SK-N-SH treated with all-trans-retinoic acid at 6 μM for 48 hours (cell line): ENCODE measurements around the gene MT2A.

Source experiments
- ATAC-seq: fragments of 200-7000 bp; cut with Tn5 transposase; 3 replicates; pipeline ENCODE4 v1.9.1; 2020; ENCODE audit warnings: mild to moderate bottlenecking, moderate library complexity
- ARNTL ChIP-seq: fragments of 450-650 bp; formaldehyde crosslinking; IDR thresholded peaks from 2 replicates; pipeline ENCODE4 v1.5.0; 2020; ENCODE audit warnings: low read depth, mild to moderate bottlenecking, moderate library complexity, borderline replicate concordance
- CSDC2 ChIP-seq: fragments of 250-450 bp; sonication (Bioruptor Pico); IDR thresholded peaks from 2 replicates; pipeline ENCODE4 v1.5.0; 2020; ENCODE audit warnings: mild to moderate bottlenecking, moderate library complexity
- ESRRG ChIP-seq: fragments of 250-450 bp; sonication (Bioruptor Pico); IDR thresholded peaks from 2 replicates; pipeline ENCODE4 v1.6.1; 2021; ENCODE audit warnings: mild to moderate bottlenecking
- GLIS3 ChIP-seq: fragments of 250-450 bp; sonication (Bioruptor Pico); IDR thresholded peaks from 2 replicates; pipeline ENCODE4 v1.5.0; 2020; ENCODE audit warnings: mild to moderate bottlenecking, moderate library complexity
- ISL1 ChIP-seq: fragments of 250-450 bp; sonication (Bioruptor Pico); IDR thresholded peaks from 2 replicates; pipeline ENCODE4 v2.1.2; 2022; ENCODE audit warnings: mild to moderate bottlenecking, moderate library complexity
- OSR1 ChIP-seq: fragments of 250-450 bp; sonication (Bioruptor Pico); IDR thresholded peaks from 2 replicates; pipeline ENCODE4 v1.8.0; 2022; ENCODE audit warnings: moderate library complexity, mild to moderate bottlenecking, inconsistent platforms
- PATZ1 ChIP-seq: fragments of 250-450 bp; sonication (Bioruptor Pico); IDR thresholded peaks from 2 replicates; pipeline ENCODE4 v1.8.0; 2020; ENCODE audit warnings: mild to moderate bottlenecking, moderate library complexity, borderline replicate concordance
- POU6F1 ChIP-seq: fragments of 250-450 bp; sonication (Bioruptor Pico); IDR thresholded peaks from 2 replicates; pipeline ENCODE4 v1.8.0; 2021; ENCODE audit warnings: low read depth, mild to moderate bottlenecking, moderate library complexity, borderline replicate concordance
- PPARA ChIP-seq: fragments of 250-450 bp; sonication (Bioruptor Pico); IDR thresholded peaks from 2 replicates; pipeline ENCODE4 v1.5.0; 2020; ENCODE audit warnings: mild to moderate bottlenecking, borderline replicate concordance
- RARB ChIP-seq: fragments of 250-450 bp; sonication (Bioruptor Pico); IDR thresholded peaks from 2 replicates; pipeline ENCODE4 v1.8.0; 2021; ENCODE audit warnings: mild to moderate bottlenecking, moderate library complexity
- SNAI2 ChIP-seq: fragments of 250-450 bp; sonication (Bioruptor Pico); IDR thresholded peaks from 2 replicates; pipeline ENCODE4 v1.5.0; 2020; ENCODE audit warnings: mild to moderate bottlenecking, moderate library complexity
- TOX ChIP-seq: fragments of 250-450 bp; sonication (Bioruptor Pico); IDR thresholded peaks from 2 replicates; pipeline ENCODE4 v1.8.0; 2021; ENCODE audit warnings: mild to moderate bottlenecking, moderate library complexity, borderline replicate concordance
- TSHZ2 ChIP-seq: fragments of 250-450 bp; sonication (Bioruptor Pico); IDR thresholded peaks from 2 replicates; pipeline ENCODE4 v1.5.0; 2020; ENCODE audit warnings: mild to moderate bottlenecking, moderate library complexity
- ZC3H10 ChIP-seq: fragments of 250-450 bp; sonication (Bioruptor Pico); IDR thresholded peaks from 2 replicates; pipeline ENCODE4 v1.5.1; 2021; ENCODE audit warnings: mild to moderate bottlenecking, moderate library complexity
- ZFP3 ChIP-seq: fragments of 250-450 bp; sonication (Bioruptor Pico); IDR thresholded peaks from 2 replicates; pipeline ENCODE4 v1.5.0; 2020; ENCODE audit warnings: mild to moderate bottlenecking, moderate library complexity
- ZNF70 ChIP-seq: fragments of 450-650 bp; formaldehyde crosslinking; IDR thresholded peaks from 2 replicates; pipeline ENCODE4 v1.5.0; 2020; ENCODE audit warnings: mild to moderate bottlenecking, moderate library complexity
- ZNF8 ChIP-seq: fragments of 450-650 bp; formaldehyde crosslinking; IDR thresholded peaks from 2 replicates; pipeline ENCODE4 v1.5.0; 2020; ENCODE audit warnings: mild to moderate bottlenecking, moderate library complexity
- TF ChIP-seq, protein P1 (sequence below): fragments of 250-450 bp; sonication (Bioruptor Pico); IDR thresholded peaks from 2 replicates; pipeline ENCODE4 v1.5.1; 2020; ENCODE audit warnings: low read depth, mild to moderate bottlenecking, moderate library complexity

MT2A gene

GRCh38 chr16:56608043-56608875 is at the start of gene MT2A:
Gene MT2A, plus strand, starts transcription at chr16:56608584. Its CDS starts 72 bp downstream, at chr16:56608656.
- ATAC-seq: peak; percentile 85
- TF ChIP-seq ZNF70 (CRISPR knock-in tag) (peak; percentile 96), ESRRG (no peak)
- TF ChIP-seq, all 23 proteins: peak for 1

DNA sequence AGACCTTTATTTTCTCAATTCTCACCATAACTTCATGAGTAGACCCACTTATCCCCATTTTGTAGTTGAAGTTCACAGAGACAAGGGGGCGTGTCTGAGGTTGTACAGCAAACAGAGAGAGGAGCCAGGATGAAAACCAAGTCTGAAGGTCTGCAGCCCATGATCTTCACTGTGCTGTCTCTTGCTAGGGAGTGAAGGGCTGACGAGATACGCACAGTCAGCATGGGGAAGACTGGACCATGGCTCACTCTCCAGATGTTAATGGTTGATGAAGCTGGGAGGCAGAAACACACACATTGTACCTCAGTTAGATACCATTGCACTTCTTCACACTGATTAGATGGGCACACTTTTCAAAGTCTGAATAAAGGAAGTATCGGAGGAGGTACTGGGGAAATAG is 49.3 kb upstream of the MT2A start:
- ATAC-seq: no peak
- TF ChIP-seq OSR1 (CRISPR knock-in tag) (no peak), ARNTL (CRISPR knock-in tag) (no peak), PPARA (CRISPR knock-in tag) (no peak), ZFP3 (no peak), CSDC2 (CRISPR knock-in tag) (no peak), ESRRG (no peak), SNAI2 (CRISPR knock-in tag) (no peak), TOX (CRISPR knock-in tag) (no peak), POU6F1 (no peak), ZNF8 (CRISPR knock-in tag) (no peak)
- TF ChIP-seq, protein P1, sequence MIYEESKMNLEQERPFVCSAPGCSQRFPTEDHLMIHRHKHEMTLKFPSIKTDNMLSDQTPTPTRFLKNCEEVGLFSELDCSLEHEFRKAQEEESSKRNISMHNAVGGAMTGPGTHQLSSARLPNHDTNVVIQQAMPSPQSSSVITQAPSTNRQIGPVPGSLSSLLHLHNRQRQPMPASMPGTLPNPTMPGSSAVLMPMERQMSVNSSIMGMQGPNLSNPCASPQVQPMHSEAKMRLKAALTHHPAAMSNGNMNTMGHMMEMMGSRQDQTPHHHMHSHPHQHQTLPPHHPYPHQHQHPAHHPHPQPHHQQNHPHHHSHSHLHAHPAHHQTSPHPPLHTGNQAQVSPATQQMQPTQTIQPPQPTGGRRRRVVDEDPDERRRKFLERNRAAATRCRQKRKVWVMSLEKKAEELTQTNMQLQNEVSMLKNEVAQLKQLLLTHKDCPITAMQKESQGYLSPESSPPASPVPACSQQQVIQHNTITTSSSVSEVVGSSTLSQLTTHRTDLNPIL: no peak

GRCh38 chr16:56560447-56560846 is 47.9 kb upstream of the MT2A start:
- ATAC-seq: no peak
- TF ChIP-seq GLIS3 (CRISPR knock-in tag): no peak
- TF ChIP-seq ARNTL (CRISPR knock-in tag): no peak
- TF ChIP-seq ZFP3: no peak
- no peak for TF ChIP-seq ESRRG
- no peak for TF ChIP-seq TSHZ2 (CRISPR knock-in tag)
- no peak for TF ChIP-seq PATZ1
- no peak for TF ChIP-seq PPARA (CRISPR knock-in tag)
- no peak for TF ChIP-seq ZC3H10
- TF ChIP-seq OSR1 (CRISPR knock-in tag): no peak
- TF ChIP-seq, protein P1: no peak
- TF ChIP-seq ZNF8 (CRISPR knock-in tag): no peak

DNA sequence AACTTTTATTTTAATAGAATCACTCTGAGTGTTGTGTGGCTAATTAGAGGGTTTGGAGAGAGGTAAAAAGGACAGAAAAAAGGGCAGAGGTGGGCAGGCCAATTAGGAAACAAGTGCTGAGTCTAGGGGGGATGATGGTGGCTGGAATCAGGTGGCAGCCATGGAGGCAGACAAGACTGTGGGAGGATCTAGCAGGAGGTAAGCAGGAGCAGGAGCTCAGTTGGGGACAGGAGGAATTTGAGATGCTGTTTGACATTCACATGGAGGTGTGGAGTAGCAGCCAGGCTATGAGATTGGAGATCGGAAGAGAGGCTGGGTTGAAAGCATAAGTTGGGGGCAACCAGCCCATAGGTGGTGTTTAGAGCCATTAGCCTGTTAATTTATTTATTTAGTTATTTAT is 47.3 kb upstream of the MT2A start:
- no peak for ATAC-seq

More for the DNA sequence above, 47.3 kb upstream of the MT2A start:
- TF ChIP-seq RARB (no peak), ZNF70 (CRISPR knock-in tag) (no peak), ZNF8 (CRISPR knock-in tag) (no peak), SNAI2 (CRISPR knock-in tag) (no peak), PATZ1 (no peak), OSR1 (CRISPR knock-in tag) (no peak), POU6F1 (no peak), TSHZ2 (CRISPR knock-in tag) (no peak), ISL1 (no peak)
